ENCODE data around the gene TMEM127. TPM values are rescaled to one million over a fixed set of nuclear protein-coding genes. Genes with fewer than 3 reads are reported as not detected.
A peak's percentile ranks its signal among the peaks of the same experiment; 100 is the strongest.
"Not testable (repeated sequence)": the region's sequence is repeated elsewhere in the genome, so short reads cannot be mapped to it uniquely, and the experiment has no call there.

Gene TMEM127
- total RNA-seq, 3 donors from 2014 or later (not counting 1 experiment from before 2014, with no cell fraction given), result 49.8 to 59.3 (median 54.5) TPM

DNA sequence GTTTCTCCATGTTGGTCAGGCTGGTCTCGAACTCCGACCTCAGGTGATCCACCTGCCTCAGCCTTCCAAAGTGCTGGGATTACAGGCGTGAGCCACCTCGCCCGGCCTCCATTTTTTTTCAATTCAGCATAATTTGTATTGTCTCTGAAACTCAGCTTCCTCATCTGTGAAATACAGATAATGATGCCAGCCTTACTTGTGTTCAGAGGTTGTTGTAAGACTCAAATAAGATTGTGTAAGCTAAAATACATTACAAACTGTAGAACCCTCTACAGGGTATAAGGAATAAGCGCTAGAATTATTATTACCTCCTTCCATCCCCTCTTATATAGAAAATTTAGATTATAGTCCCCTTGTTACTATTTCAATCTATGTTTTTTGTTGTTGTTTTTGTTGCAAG lies 32.4 kb downstream of the TMEM127 start:
- Mint-ChIP-seq H3K4me1 (no peaks in the 10 kb centered on the region), H3K4me3 (no peak overlapping the region), H3K36me3 (no peaks in the 10 kb centered on the region), H3K27ac (no peak overlapping the region), H3K27me3 (ENCODE audit: low read depth in 2 of 2) (no peaks in the 10 kb centered on the region), H3K9me3 (no peaks in the 10 kb centered on the region)
- no peak for ATAC-seq
- Histone ChIP-seq H3K36me3 (ENCODE audit: control insufficient read depth, insufficient read depth, low read length) (no peaks in the 10 kb centered on the region), H3K9me3 (ENCODE audit: control insufficient read depth, insufficient read depth, low read length) (no peaks in the 10 kb centered on the region), H3K4me3 (ENCODE audit: low read length) (no peak overlapping the region), H3K4me1 (ENCODE audit: control insufficient read depth, insufficient read depth, low read length) (peaks cover 5% of the 10 kb centered on the region), H3K27ac (ENCODE audit: low read length) (no peak overlapping the region), H3K27me3 (ENCODE audit: control insufficient read depth, insufficient read depth, low read length) (no peaks in the 10 kb centered on the region)
- TF ChIP-seq, protein P1, sequence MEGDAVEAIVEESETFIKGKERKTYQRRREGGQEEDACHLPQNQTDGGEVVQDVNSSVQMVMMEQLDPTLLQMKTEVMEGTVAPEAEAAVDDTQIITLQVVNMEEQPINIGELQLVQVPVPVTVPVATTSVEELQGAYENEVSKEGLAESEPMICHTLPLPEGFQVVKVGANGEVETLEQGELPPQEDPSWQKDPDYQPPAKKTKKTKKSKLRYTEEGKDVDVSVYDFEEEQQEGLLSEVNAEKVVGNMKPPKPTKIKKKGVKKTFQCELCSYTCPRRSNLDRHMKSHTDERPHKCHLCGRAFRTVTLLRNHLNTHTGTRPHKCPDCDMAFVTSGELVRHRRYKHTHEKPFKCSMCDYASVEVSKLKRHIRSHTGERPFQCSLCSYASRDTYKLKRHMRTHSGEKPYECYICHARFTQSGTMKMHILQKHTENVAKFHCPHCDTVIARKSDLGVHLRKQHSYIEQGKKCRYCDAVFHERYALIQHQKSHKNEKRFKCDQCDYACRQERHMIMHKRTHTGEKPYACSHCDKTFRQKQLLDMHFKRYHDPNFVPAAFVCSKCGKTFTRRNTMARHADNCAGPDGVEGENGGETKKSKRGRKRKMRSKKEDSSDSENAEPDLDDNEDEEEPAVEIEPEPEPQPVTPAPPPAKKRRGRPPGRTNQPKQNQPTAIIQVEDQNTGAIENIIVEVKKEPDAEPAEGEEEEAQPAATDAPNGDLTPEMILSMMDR (IDR thresholded peaks at IDR 0.05), result no peak
- 80% methylated on average over 3 of the region's 6 CpGs for WGBS (ENCODE audit: insufficient coverage)
- intact Hi-C loops (cut with micrococcal nuclease), result no loop called here
- no peak for DNase-seq

GRCh38 chr2:96231316-96231715 lies 34.5 kb downstream of the TMEM127 start:
- H3K4me1 Mint-ChIP-seq, result no peaks in the 10 kb centered on the region
- H3K27ac Mint-ChIP-seq, result no peak overlapping the region
- H3K36me3 Mint-ChIP-seq, result no peaks in the 10 kb centered on the region
- H3K36me3 ChIP-seq (ENCODE audit: control insufficient read depth, insufficient read depth, low read length), result no peaks in the 10 kb centered on the region
- DNase-seq, result no peak
- H3K27me3 ChIP-seq (ENCODE audit: control insufficient read depth, insufficient read depth, low read length), result no peaks in the 10 kb centered on the region
- no peaks in the 10 kb centered on the region for H3K9me3 Mint-ChIP-seq
- no peak overlapping the region for H3K4me3 ChIP-seq (ENCODE audit: low read length)
- no peak overlapping the region for H3K4me3 Mint-ChIP-seq
- H3K9me3 ChIP-seq (ENCODE audit: control insufficient read depth, insufficient read depth, low read length), result no peaks in the 10 kb centered on the region
- peaks cover 5% of the 10 kb centered on the region for H3K4me1 ChIP-seq (ENCODE audit: control insufficient read depth, insufficient read depth, low read length)
- WGBS (ENCODE audit: insufficient coverage), result 96% methylated on average over 4 of the region's 4 CpGs
- TF ChIP-seq, protein P1 (IDR thresholded peaks at IDR 0.05), result no peak
- no peaks in the 10 kb centered on the region for H3K27me3 Mint-ChIP-seq (ENCODE audit: low read depth in 2 of 2)
- no peak for ATAC-seq
- intact Hi-C loops (cut with micrococcal nuclease), result no loop called here
- H3K27ac ChIP-seq (ENCODE audit: low read length), result no peak overlapping the region

- H3K9me3 ChIP-seq (ENCODE audit: control insufficient read depth, insufficient read depth, low read length), result no peaks in the 10 kb centered on the region
- no peaks in the 10 kb centered on the region for H3K4me1 Mint-ChIP-seq
- H3K36me3 Mint-ChIP-seq, result no peaks in the 10 kb centered on the region
- no peaks in the 10 kb centered on the region for H3K36me3 ChIP-seq (ENCODE audit: control insufficient read depth, insufficient read depth, low read length)
- peak overlapping the region; percentile 5 for H3K27ac ChIP-seq (ENCODE audit: low read length)
- intact Hi-C loops (cut with micrococcal nuclease), result no loop called here
- DNase-seq (no peak), ATAC-seq (peak in 1 of 3 donors; percentile 18)
- no peak overlapping the region for H3K27ac Mint-ChIP-seq
- H3K4me1 ChIP-seq (ENCODE audit: control insufficient read depth, insufficient read depth, low read length), result no peaks in the 10 kb centered on the region
- no peaks in the 10 kb centered on the region for H3K27me3 ChIP-seq (ENCODE audit: control insufficient read depth, insufficient read depth, low read length)
- no peak overlapping the region for H3K4me3 Mint-ChIP-seq
- H3K4me3 ChIP-seq (ENCODE audit: low read length), result no peak overlapping the region
- no peaks in the 10 kb centered on the region for H3K9me3 Mint-ChIP-seq
- TF ChIP-seq, protein P1 (IDR thresholded peaks at IDR 0.05), result no peak
- no peaks in the 10 kb centered on the region for H3K27me3 Mint-ChIP-seq (ENCODE audit: low read depth in 2 of 2)
- 29% methylated on average over 2 of the region's 3 CpGs for WGBS (ENCODE audit: insufficient coverage)
These were observed 40.7 kb downstream of the TMEM127 start for GRCh38 chr2:96225016-96225533.

DNA sequence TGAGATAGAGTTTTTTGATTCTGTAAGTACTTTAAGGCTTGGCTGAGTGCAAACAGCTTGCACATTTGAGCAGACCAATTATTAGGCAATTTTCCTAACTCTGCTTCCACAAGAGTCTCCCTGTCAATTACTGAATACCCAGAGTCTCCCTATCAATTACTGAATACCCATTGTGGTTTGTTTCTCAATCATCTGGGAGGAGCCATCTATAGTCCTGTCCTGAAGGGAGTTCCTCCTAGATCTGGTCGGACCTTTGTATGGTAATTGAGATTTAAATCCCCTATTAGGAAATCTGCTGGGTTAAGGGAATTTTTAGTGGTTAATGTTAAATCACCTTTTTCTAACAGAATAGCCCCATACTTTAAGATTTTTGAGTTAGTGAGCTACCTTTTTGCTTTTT lies 44.7 kb downstream of the TMEM127 start:
- WGBS (ENCODE audit: insufficient coverage), result 100% methylated on average over 1 of the region's 1 CpG
- not testable (repeated sequence) for H3K4me1 Mint-ChIP-seq; H3K36me3 ChIP-seq (ENCODE audit: control insufficient read depth, insufficient read depth, low read length)

GRCh38 chr2:96219959-96220358 lies 45.8 kb downstream of the TMEM127 start:
- H3K27ac ChIP-seq (ENCODE audit: low read length); H3K27me3 ChIP-seq (ENCODE audit: control insufficient read depth, insufficient read depth, low read length); H3K4me3 Mint-ChIP-seq; H3K36me3 Mint-ChIP-seq; H3K4me1 Mint-ChIP-seq; ATAC-seq; H3K36me3 ChIP-seq (ENCODE audit: control insufficient read depth, insufficient read depth, low read length); H3K4me3 ChIP-seq (ENCODE audit: low read length); H3K4me1 ChIP-seq (ENCODE audit: control insufficient read depth, insufficient read depth, low read length); H3K27ac Mint-ChIP-seq; DNase-seq; intact Hi-C loops (cut with micrococcal nuclease); H3K9me3 Mint-ChIP-seq; H3K9me3 ChIP-seq (ENCODE audit: control insufficient read depth, insufficient read depth, low read length); H3K27me3 Mint-ChIP-seq (ENCODE audit: low read depth in 2 of 2): not testable (repeated sequence)
- WGBS (ENCODE audit: insufficient coverage), result 94% methylated on average over 4 of the region's 4 CpGs

More for the DNA sequence above, 44.7 kb downstream of the TMEM127 start:
- H3K9me3 ChIP-seq (ENCODE audit: control insufficient read depth, insufficient read depth, low read length); H3K4me3 Mint-ChIP-seq; H3K4me3 ChIP-seq (ENCODE audit: low read length); H3K36me3 Mint-ChIP-seq; H3K27me3 ChIP-seq (ENCODE audit: control insufficient read depth, insufficient read depth, low read length); H3K27ac Mint-ChIP-seq; H3K4me1 ChIP-seq (ENCODE audit: control insufficient read depth, insufficient read depth, low read length); H3K27me3 Mint-ChIP-seq (ENCODE audit: low read depth in 2 of 2); ATAC-seq; H3K9me3 Mint-ChIP-seq; DNase-seq; intact Hi-C loops (cut with micrococcal nuclease); H3K27ac ChIP-seq (ENCODE audit: low read length): not testable (repeated sequence)
